Vagina (tissue), 2 donors: ENCODE measurements around the gene DVL2. TPM values are rescaled to one million over a fixed set of nuclear protein-coding genes. Genes with fewer than 3 reads are reported as not detected.
A peak's percentile ranks its signal among the peaks of the same experiment; 100 is the strongest.

ENCODE experiments used
- DNase-seq, 2 donors: peaks; one replicate each; pipeline ENCODE4 v3.0.0-alpha.2; 2017; ENCODE audit errors: extremely low spot score in 2 of 2
- H3K27ac ChIP-seq: fragments of 200-600 bp; sonication (generic); one replicate; pipeline ENCODE4 v1.5.1; 2019
- H3K27me3 ChIP-seq: fragments of 200-600 bp; sonication (generic); one replicate; pipeline ENCODE4 v1.5.1; 2019
- H3K36me3 ChIP-seq, 2 donors: fragments of 200-600 bp; sonication (generic); one replicate each; pipeline ENCODE4 v1.5.1; 2017 to 2019
- H3K4me1 ChIP-seq: fragments of 200-600 bp; sonication (generic); one replicate; pipeline ENCODE4 v1.5.1; 2019
- H3K4me3 ChIP-seq, 2 donors: fragments of 200-600 bp; sonication (generic); 1 replicate in 1 of 2; 2 replicates in 1 of 2; pipeline ENCODE4 v1.5.1; 2016 to 2019
- H3K9me3 ChIP-seq: fragments of 200-600 bp; sonication (generic); one replicate; pipeline ENCODE4 v1.5.1; 2019
- POLR2A ChIP-seq, 2 donors: fragments of 450-650 bp; IDR thresholded peaks; one replicate each; pipeline ENCODE4 v1.6.1; 2017; ENCODE audit warnings: antibody characterized with exemption in 2 of 2, mild to moderate bottlenecking in 2 of 2, moderate library complexity in 2 of 2
- POLR2AphosphoS5 ChIP-seq, 2 donors: sonication (generic); formaldehyde crosslinking; IDR thresholded peaks; one replicate each; pipeline ENCODE4 v1.9.0; 2017; ENCODE audit warnings: antibody characterized with exemption in 2 of 2, mild to moderate bottlenecking in 2 of 2, low read depth in 1 of 2; ENCODE audit not compliant: insufficient read depth in 1 of 2
- intact Hi-C: fragments of 100-400 bp; cut with DNase I; formaldehyde crosslinking; loops from one replicate; pipeline ENCODE4 v1.15.1; 2023
- total RNA-seq: library from RNA; depleted of rRNA; stranded (reverse); fragments of >200 nt; gene quantifications from one replicate; pipeline ENCODE4 v1.2.3, GENCODE V29; 2016
- TF ChIP-seq, protein P1 (sequence below), 3 experiments: fragments of 450-650 bp in 2 of 3; fragments of 200-600 bp in 1 of 3; sonication (generic) in 1 of 3; IDR thresholded peaks; one replicate each; pipeline ENCODE4 v1.5.1; 2017 to 2019; ENCODE audit warnings: antibody characterized with exemption in 3 of 3, mild to moderate bottlenecking in 2 of 3, moderate library complexity in 2 of 3

DVL2 gene
- total RNA-seq, 1 donor from 2014 or later, result 53.0 TPM

DNA sequence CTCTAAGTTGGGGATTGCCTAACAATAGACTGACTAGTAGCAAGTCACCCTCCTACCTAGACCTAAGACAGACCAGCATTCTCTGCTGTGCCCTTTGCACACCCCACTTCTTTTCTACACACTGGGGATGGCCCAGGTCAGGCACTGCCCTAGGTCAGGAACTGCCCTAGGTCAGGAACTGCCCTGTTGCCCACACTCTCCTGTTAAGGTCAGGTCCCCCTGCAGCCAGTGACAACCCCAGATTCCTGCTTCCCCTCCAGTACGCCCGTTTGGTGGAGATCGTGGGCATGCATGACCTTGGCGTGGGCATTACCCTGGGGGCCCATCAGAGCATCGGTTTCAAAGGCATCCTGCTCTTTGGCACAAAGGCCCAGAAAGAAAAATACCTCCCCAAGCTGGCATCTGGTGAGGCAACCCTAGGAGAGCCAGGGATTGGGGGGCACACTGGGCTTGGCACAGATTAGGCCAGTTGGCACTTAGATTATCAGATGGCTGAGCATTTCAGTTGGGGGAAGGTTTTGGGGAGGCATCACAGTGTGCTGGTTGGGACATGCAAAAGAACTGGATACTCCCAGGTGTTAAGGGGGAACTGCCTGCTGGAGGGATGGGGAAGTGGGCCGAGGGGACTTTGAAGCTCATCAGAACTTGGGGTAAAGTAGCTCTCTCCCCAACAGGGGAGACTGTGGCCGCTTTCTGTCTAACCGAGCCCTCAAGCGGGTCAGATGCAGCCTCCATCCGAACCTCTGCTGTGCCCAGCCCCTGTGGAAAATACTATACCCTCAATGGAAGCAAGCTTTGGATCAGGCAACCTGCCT is 12.8 kb downstream of the DVL2 start:
- Histone ChIP-seq H3K4me1 (peaks cover 54% of the 10 kb centered on the region), H3K27ac (peak overlapping the region; percentile 99), H3K4me3 (peak overlapping the region in 1 of 2 donors; percentile 95), H3K9me3 (no peaks in the 10 kb centered on the region), H3K36me3 (peaks cover 0 to 39% of the 10 kb centered on the region in 2 donors), H3K27me3 (no peaks in the 10 kb centered on the region)
- DNase-seq, result no peak
- TF ChIP-seq, protein P1, sequence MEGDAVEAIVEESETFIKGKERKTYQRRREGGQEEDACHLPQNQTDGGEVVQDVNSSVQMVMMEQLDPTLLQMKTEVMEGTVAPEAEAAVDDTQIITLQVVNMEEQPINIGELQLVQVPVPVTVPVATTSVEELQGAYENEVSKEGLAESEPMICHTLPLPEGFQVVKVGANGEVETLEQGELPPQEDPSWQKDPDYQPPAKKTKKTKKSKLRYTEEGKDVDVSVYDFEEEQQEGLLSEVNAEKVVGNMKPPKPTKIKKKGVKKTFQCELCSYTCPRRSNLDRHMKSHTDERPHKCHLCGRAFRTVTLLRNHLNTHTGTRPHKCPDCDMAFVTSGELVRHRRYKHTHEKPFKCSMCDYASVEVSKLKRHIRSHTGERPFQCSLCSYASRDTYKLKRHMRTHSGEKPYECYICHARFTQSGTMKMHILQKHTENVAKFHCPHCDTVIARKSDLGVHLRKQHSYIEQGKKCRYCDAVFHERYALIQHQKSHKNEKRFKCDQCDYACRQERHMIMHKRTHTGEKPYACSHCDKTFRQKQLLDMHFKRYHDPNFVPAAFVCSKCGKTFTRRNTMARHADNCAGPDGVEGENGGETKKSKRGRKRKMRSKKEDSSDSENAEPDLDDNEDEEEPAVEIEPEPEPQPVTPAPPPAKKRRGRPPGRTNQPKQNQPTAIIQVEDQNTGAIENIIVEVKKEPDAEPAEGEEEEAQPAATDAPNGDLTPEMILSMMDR (IDR thresholded peaks at IDR 0.05), result no peak
- TF ChIP-seq POLR2A (IDR thresholded peaks at IDR 0.05), result no peak
- TF ChIP-seq POLR2AphosphoS5 (IDR thresholded peaks at IDR 0.05; ENCODE audit: insufficient read depth in 1 of 2, low read depth in 1 of 2), result no peak
- intact Hi-C loops, result no loop called here

DNA sequence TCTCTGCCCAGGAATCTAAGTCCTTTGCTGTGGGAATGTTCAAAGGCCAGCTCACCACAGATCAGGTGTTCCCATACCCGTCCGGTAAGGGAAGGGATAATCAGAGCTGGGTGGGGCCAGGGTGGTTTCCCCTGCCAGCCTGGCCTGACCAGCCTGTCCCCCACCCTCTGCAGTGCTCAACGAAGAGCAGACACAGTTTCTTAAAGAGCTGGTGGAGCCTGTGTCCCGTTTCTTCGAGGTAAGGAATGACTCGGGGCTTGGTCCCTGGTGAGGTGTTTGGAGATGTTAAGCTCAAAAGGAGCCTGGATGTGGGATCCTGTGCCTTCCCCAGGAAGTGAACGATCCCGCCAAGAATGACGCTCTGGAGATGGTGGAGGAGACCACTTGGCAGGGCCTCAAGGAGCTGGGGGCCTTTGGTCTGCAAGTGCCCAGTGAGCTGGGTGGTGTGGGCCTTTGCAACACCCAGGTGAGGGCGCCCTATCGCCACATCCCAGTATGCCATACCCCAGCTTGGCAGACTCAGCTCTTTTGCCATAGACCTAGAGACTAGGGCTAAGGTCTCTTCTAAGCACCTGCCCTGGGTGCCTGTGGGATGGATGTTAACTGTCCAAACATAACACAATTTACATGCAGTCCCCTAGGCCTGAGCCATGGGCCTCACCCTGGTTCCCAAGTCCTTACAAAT is 13.6 kb downstream of the DVL2 start:
- no peak for TF ChIP-seq POLR2A (IDR thresholded peaks at IDR 0.05)
- TF ChIP-seq POLR2AphosphoS5 (IDR thresholded peaks at IDR 0.05; ENCODE audit: insufficient read depth in 1 of 2, low read depth in 1 of 2), result no peak
- TF ChIP-seq, protein P1 (IDR thresholded peaks at IDR 0.05), result no peak
- peaks cover 0 to 32% of the 10 kb centered on the region in 2 donors for H3K36me3 ChIP-seq
- peak overlapping the region; percentile 99 for H3K27ac ChIP-seq
- H3K4me3 ChIP-seq, result peak overlapping the region; percentile 95 to 98
- H3K4me1 ChIP-seq, result peaks cover 62% of the 10 kb centered on the region
- H3K27me3 ChIP-seq, result no peaks in the 10 kb centered on the region
- DNase-seq, result no peak
- no peaks in the 10 kb centered on the region for H3K9me3 ChIP-seq
- intact Hi-C loops, result no loop called here

DNA sequence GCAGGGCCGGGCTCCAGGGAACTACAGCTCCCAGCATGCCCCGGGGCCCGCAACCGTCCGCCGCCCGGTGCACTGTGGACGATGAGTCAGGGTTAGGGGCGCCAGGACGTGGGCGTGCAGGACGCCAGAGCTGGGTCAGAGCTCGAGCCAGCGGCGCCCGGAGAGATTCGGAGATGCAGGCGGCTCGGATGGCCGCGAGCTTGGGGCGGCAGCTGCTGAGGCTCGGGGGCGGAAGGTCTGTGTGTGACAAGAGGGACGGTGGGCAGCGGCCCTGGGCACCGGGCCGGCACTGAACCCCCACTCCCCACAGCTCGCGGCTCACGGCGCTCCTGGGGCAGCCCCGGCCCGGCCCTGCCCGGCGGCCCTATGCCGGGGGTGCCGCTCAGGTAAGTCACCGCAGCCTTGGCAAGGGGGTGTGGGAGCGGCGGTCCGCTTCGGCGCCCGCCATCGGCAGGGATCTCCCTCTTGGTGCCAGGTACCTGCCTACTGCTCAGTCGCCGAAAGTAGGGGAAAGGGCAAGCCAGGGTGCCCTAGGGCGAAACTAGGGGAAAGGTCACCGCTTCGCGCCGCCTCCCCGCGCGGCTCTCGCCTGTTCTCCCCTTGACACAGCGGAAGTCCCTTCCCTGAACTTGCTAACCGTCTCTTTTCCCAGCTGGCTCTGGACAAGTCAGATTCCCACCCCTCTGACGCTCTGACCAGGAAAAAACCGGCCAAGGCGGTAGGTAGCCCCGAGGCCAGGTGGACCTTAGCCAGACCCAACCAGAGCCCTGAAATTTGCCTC is 14.3 kb downstream of the DVL2 start, which contains the start of the genes ACADVL and DLG4:
ACADVL (plus strand) TSS at position 127 of the 781 bp plus-strand sequence; CDS start at position 174, 47 bp downstream.
DLG4 (minus strand) TSS at position 25 of the 781 bp plus-strand sequence.
- H3K9me3 ChIP-seq, result no peaks in the 10 kb centered on the region
- TF ChIP-seq, protein P1 (IDR thresholded peaks at IDR 0.05), result no peak
- TF ChIP-seq POLR2AphosphoS5 (IDR thresholded peaks at IDR 0.05; ENCODE audit: insufficient read depth in 1 of 2, low read depth in 1 of 2) (peak; percentile 96 to 97), POLR2A (IDR thresholded peaks at IDR 0.05) (peak in 1 of 2 donors; percentile 75)
- intact Hi-C loops, result no loop called here
- H3K27me3 ChIP-seq, result no peaks in the 10 kb centered on the region
- peak in 1 of 2 donors; percentile 91 for DNase-seq
- H3K27ac ChIP-seq, result peak within 1 kb of the TSS; percentile 99
- peaks cover 69% of the 10 kb centered on the region for H3K4me1 ChIP-seq
- peak within 1 kb of the TSS; percentile 95 to 98 for H3K4me3 ChIP-seq
- H3K36me3 ChIP-seq, result peaks cover 0 to 25% of the 10 kb centered on the region in 2 donors

DNA sequence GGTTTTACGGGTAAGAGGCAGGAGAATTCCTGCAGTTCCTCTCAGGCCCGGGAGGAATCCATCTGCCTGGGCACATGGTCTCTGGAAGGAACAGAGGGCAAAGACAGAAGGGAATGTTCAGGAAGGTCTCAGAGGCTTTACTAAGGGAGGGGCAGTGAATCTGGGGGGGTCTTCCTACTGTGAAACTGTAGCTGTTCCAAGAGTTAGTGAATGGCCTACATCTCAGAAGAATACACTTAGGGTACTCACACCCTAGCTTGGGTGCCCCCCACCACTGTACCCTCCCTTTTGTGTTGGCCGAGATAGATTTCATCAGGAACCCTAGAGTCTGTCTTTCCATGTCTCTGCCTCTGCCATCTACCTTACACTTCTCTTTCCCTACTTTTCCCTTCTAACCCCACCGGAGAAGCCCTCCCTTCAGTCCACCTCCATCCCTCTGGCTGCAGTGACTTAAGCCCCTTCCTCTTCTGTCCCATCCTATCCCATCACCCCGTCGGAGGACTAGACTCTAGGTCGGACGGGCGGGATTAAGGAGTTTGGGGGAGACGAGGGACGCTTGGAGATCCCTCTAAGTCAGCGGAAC is 15.0 kb downstream of the DVL2 start:
- H3K27ac ChIP-seq, result peak overlapping the region; percentile 99
- no peaks in the 10 kb centered on the region for H3K9me3 ChIP-seq
- TF ChIP-seq, protein P1 (IDR thresholded peaks at IDR 0.05), result peak in 1 of 3 experiments; percentile 30
- TF ChIP-seq POLR2AphosphoS5 (IDR thresholded peaks at IDR 0.05; ENCODE audit: insufficient read depth in 1 of 2, low read depth in 1 of 2) (no peak), POLR2A (IDR thresholded peaks at IDR 0.05) (no peak)
- H3K4me3 ChIP-seq, result peak overlapping the region; percentile 95 to 98
- intact Hi-C loops, result no loop called here
- H3K4me1 ChIP-seq, result peaks cover 73% of the 10 kb centered on the region
- DNase-seq, result no peak
- H3K27me3 ChIP-seq, result no peaks in the 10 kb centered on the region
- peaks cover 0 to 20% of the 10 kb centered on the region in 2 donors for H3K36me3 ChIP-seq
